GM19467 (cell line): Measurements from ENCODE around the gene PHKB.
"Not testable (repeated sequence)": the region's sequence is repeated elsewhere in the genome, so short reads cannot be mapped to it uniquely, and the experiment has no call there.

Source experiments
- ATAC-seq: cut with Tn5 transposase; IDR thresholded peaks from one replicate; pipeline ENCODE4 v1.9.1; 2021; ENCODE audit warnings: mild to moderate bottlenecking, moderate library complexity; ENCODE audit not compliant: unreplicated experiment

The PHKB gene

GRCh38 chr16:47666434-47666833 lies 205.3 kb downstream of the PHKB start:
- ATAC-seq: no peak

GRCh38 chr16:47667956-47668355 lies 206.8 kb downstream of the PHKB start:
- no peak for ATAC-seq

GRCh38 chr16:47672475-47672874 lies 211.3 kb downstream of the PHKB start:
- no peak for ATAC-seq

- ATAC-seq: no peak
Measured at GRCh38 chr16:47676635-47677177, 215.6 kb downstream of the PHKB start.

GRCh38 chr16:47681571-47681970 lies 220.4 kb downstream of the PHKB start:
- ATAC-seq: not testable (repeated sequence)

- no peak for ATAC-seq
Measured at GRCh38 chr16:47687694-47688093, 226.6 kb downstream of the PHKB start.

GRCh38 chr16:47693226-47693625 lies 232.1 kb downstream of the PHKB start:
- ATAC-seq: no peak

GRCh38 chr16:47694543-47694942 lies 233.4 kb downstream of the PHKB start:
- ATAC-seq: no peak

- ATAC-seq: no peak
Measured at GRCh38 chr16:47695756-47696155, 234.6 kb downstream of the PHKB start.

- no peak for ATAC-seq
Measured at GRCh38 chr16:47697826-47698225, 236.7 kb downstream of the PHKB start.

- ATAC-seq: no peak
Measured at GRCh38 chr16:47699106-47699505, 238.0 kb downstream of the PHKB start.

- no peak for ATAC-seq
Measured at GRCh38 chr16:47700857-47701587, 239.9 kb downstream of the PHKB start.

GRCh38 chr16:47705266-47705665 lies 244.1 kb downstream of the PHKB start:
- no peak for ATAC-seq

GRCh38 chr16:47711809-47712208 lies 250.7 kb downstream of the PHKB start:
- no peak for ATAC-seq

- ATAC-seq: no peak
Measured at GRCh38 chr16:47712276-47713224, 251.4 kb downstream of the PHKB start.

- no peak for ATAC-seq
Measured at GRCh38 chr16:47713225-47713595, 252.1 kb downstream of the PHKB start.

GRCh38 chr16:47715442-47716083 lies 254.4 kb downstream of the PHKB start:
- ATAC-seq: no peak

GRCh38 chr16:47716571-47716970 lies 255.4 kb downstream of the PHKB start:
- ATAC-seq: no peak

GRCh38 chr16:47719713-47720112 lies 258.6 kb downstream of the PHKB start:
- ATAC-seq: no peak

- no peak for ATAC-seq
Measured at GRCh38 chr16:47721006-47721637, 260.0 kb downstream of the PHKB start.

- no peak for ATAC-seq
Measured at GRCh38 chr16:47722046-47722445, 260.9 kb downstream of the PHKB start.
